Heart right ventricle (tissue), 16 donors: ENCODE data around the gene ANKRD13D. TPM values are rescaled to one million over a fixed set of nuclear protein-coding genes. Genes with fewer than 3 reads are reported as not detected.
A peak's percentile ranks its signal among the peaks of the same experiment; 100 is the strongest.

Experiments used
- ATAC-seq, 8 donors: fragments of 200-7000 bp; cut with Tn5 transposase; one replicate each; pipeline ENCODE4 v1.9.1; 2020; ENCODE audit warnings: mild to moderate bottlenecking in 8 of 8, moderate library complexity in 8 of 8, moderate number of reproducible peaks in 1 of 8
- DNase-seq, 2 donors: peaks; one replicate each; pipeline ENCODE4 v3.0.0-alpha.2; 2020
- H3K27ac ChIP-seq, 10 donors: fragments of 200-600 bp; sonication (generic) in 2 of 10; one replicate each; pipeline versions ENCODE4 v1.5.0 to v1.8.0; 2020 to 2022; ENCODE audit warnings: mild to moderate bottlenecking in 3 of 10
- H3K27me3 ChIP-seq, 7 donors: fragments of 200-600 bp; one replicate each; pipeline ENCODE4 v1.8.0; 2021 to 2022; ENCODE audit warnings: mild to moderate bottlenecking in 2 of 7
- H3K36me3 ChIP-seq, 9 donors: fragments of 200-600 bp; sonication (generic) in 1 of 9; one replicate each; pipeline versions ENCODE4 v1.5.0 to v1.8.0; 2020 to 2022; ENCODE audit warnings: mild to moderate bottlenecking in 2 of 9
- H3K4me1 ChIP-seq, 9 donors: fragments of 200-600 bp; sonication (generic) in 1 of 9; one replicate each; pipeline versions ENCODE4 v1.5.0 to v1.8.0; 2020 to 2022; ENCODE audit warnings: mild to moderate bottlenecking in 4 of 9
- H3K4me3 ChIP-seq, 10 donors: fragments of 200-600 bp; sonication (generic) in 2 of 10; one replicate each; pipeline versions ENCODE4 v1.5.0 to v1.8.0; 2020 to 2022; ENCODE audit warnings: mild to moderate bottlenecking in 7 of 10, moderate library complexity in 2 of 10
- H3K9me3 ChIP-seq, 11 donors: fragments of 200-600 bp in 10 of 11; sonication (generic) in 2 of 11; one replicate each; pipeline versions ENCODE4 v1.5.0 to v1.8.0; 2013 to 2022; ENCODE audit warnings: mild to moderate bottlenecking in 2 of 11, control low read depth in 1 of 11, moderate library complexity in 1 of 11
- WGBS, 2 donors: extraction: QIAGEN DNeasy Blood & Tissue Kit; methylation state at CpG; one replicate each; pipeline ENCODE4 v1.1.7; 2013; ENCODE audit warnings: inconsistent platforms in 1 of 2; 5-methylcytosine and 5-hydroxymethylcytosine counted together
- intact Hi-C, 10 donors: fragments of 100-400 bp; cut with DNase I; formaldehyde crosslinking; loops; one replicate each; pipeline versions ENCODE4 v1.11.1 to v1.14.2; 2022
- polyA plus RNA-seq, 2 donors: library from polyadenylated mRNA; stranded (reverse); fragments of 200-250 nt; gene quantifications; one replicate each; pipeline ENCODE4 v1.2.3, GENCODE V29; 2013
- total RNA-seq, 10 donors: library from RNA; stranded (reverse); fragmentation: NEBNext Ultra II Directional in 3 of 10; extraction: Animal tissue kit (Norgen Biotek cat#: 25700) in 3 of 10; gene quantifications; one replicate each; pipeline versions ENCODE4 v1.2.1 to v1.2.4, GENCODE V29; 2021 to 2023
- TF ChIP-seq, protein P1 (sequence below), 9 donors: fragments of 200-600 bp; sonication (generic) in 2 of 9; IDR thresholded peaks; one replicate each; pipeline versions ENCODE4 v1.5.0 to v1.8.0; 2021 to 2022; ENCODE audit warnings: antibody characterized with exemption in 9 of 9, mild to moderate bottlenecking in 5 of 9, moderate library complexity in 1 of 9
- donor health status: Arrhythmogenic right ventricular cardiomyopathy.
- donor health status: ischemic (EF 13 %, LVEDD 7.1; RV severe dilation, severe dysfunction).
- donor health status: healthy with polysubstance abuse.
- donor health status: DM: no; HTN: yes; CAD: no.
- donor health status: DM: no; HTN: no; CAD: no.
- donor health status: ischemic (EF 25% LVEDD 6.9; RV normal size, moderate dysfunction).
- donor health status: ischemic (EF 25% LVEDD 5.7; RV mildly dilated, moderate dysfunction).
- donor health status: healthy.
- donor health status: DM: yes; HTN: yes; CAD: no.
- donor health status: Ischemic cardiomyopathy.
- donor health status: ischemic (EF 35%, LVEDD 5.7; RV mildly dilated, moderate dysfunction).
- donor health status: nonischemic (EF 11% LVEDD 7.7; RV severe dilation, severe dysfunction).
- donor health status: DM: yes; HTN: yes; CAD: no.
- donor health status: PGD.
- donor health status: ischemic (EF 29% LVEDD 5.4; RV normal size, mild dysfunction).
- donor health status: nonischemic (EF 23%, LVEDD 6.1; RV moderate dilation, normal function).

The ANKRD13D gene
- total and polyA plus RNA-seq, 12 donors, result 7.9 to 39.4 (median 13.3) TPM

DNA sequence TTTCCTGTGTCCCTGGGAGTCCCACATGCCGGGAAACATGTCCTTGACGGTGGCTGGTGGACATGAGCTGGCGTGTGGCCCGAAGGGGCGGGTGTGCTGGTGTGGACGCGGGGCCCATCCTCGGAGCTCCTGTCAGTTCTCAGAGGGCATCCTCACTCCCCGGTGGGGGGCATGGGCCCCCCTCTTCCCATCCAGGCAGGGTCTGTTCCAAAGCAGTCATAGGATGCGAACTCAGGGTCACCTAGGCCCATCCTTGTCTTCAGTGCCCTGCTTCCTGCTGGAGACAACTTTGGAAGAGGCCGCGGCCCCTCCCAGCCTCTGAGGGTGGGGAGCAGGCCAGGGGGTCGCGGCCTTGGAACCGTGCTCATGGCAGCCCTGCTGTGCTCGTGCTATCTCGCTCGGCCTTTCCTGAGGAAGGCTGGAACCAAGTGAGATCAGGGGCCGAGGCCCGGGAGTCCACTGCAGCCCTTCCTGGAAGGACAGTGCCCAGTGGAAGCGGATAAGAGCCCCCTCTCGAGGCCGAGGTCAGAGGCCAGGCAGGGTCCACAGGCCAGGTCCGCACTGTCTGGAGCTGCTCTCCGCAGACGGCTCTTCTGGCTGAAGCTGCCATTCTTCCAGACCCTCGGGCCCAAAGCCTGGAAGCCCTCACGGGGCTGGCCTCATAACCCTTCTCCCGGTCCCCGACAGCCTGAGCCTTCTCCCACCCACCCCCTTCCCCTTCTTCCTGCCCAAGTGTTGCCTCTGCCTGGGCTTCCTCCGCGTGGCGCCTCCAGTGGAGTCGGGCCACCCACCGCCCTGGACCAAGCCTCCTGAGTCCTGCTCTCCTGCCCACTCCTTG lies 14.1 kb upstream of the ANKRD13D start:
- no peaks in the 10 kb centered on the region for H3K9me3 ChIP-seq
- no peaks in the 10 kb centered on the region for H3K27me3 ChIP-seq
- DNase-seq, result peak; percentile 70 to 74
- intact Hi-C loops, result loop anchor here in 1 of 10 donors (5.0 kb wide), 1 partner anchor 107 kb away; no protein-coding TSS in a partner anchor
- WGBS, 2 donors, result 31 to 32% methylated on average over 35 of the region's 35 CpGs
- peak overlapping the region in 5 of 10 donors; percentile 7 to 37 (median 21) for H3K4me3 ChIP-seq
- peak overlapping the region; percentile 67 to 98 (median 90) for H3K27ac ChIP-seq
- TF ChIP-seq, protein P1, sequence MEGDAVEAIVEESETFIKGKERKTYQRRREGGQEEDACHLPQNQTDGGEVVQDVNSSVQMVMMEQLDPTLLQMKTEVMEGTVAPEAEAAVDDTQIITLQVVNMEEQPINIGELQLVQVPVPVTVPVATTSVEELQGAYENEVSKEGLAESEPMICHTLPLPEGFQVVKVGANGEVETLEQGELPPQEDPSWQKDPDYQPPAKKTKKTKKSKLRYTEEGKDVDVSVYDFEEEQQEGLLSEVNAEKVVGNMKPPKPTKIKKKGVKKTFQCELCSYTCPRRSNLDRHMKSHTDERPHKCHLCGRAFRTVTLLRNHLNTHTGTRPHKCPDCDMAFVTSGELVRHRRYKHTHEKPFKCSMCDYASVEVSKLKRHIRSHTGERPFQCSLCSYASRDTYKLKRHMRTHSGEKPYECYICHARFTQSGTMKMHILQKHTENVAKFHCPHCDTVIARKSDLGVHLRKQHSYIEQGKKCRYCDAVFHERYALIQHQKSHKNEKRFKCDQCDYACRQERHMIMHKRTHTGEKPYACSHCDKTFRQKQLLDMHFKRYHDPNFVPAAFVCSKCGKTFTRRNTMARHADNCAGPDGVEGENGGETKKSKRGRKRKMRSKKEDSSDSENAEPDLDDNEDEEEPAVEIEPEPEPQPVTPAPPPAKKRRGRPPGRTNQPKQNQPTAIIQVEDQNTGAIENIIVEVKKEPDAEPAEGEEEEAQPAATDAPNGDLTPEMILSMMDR (IDR thresholded peaks at IDR 0.05), result no peak
- H3K36me3 ChIP-seq, result peaks cover 0 to 57% (median 9%) of the 10 kb centered on the region in 9 donors
- H3K4me1 ChIP-seq, result peaks cover 63 to 100% (median 96%) of the 10 kb centered on the region in 9 donors
- peak in 7 of 8 donors; percentile 1 to 16 (median 13) for ATAC-seq

GRCh38 chr11:67275606-67276409 lies 13.3 kb upstream of the ANKRD13D start:
- Histone ChIP-seq H3K4me3 (peak overlapping the region in 2 of 10 donors; percentile 25 to 37), H3K4me1 (peaks cover 60 to 100% (median 89%) of the 10 kb centered on the region in 9 donors)
- peak in 1 of 2 donors; percentile 11 for DNase-seq

GRCh38 chr11:67276781-67277230 lies 12.3 kb upstream of the ANKRD13D start:
- TF ChIP-seq, protein P1 (IDR thresholded peaks at IDR 0.05), result peak in 5 of 9 donors; percentile 30 to 51 (median 41)
- H3K27ac ChIP-seq, result peak overlapping the region; percentile 65 to 98 (median 90)
- H3K27me3 ChIP-seq, result no peaks in the 10 kb centered on the region
- intact Hi-C loops, result no loop called here
- 32 to 35% methylated on average over 16 of the region's 16 CpGs for whole genome bisulfite sequencing, 2 donors
- H3K4me1 ChIP-seq, result peaks cover 53 to 100% (median 79%) of the 10 kb centered on the region in 9 donors
- peak; percentile 8 to 60 (median 39) for ATAC-seq
- DNase-seq, result peak in 1 of 2 donors; percentile 61
- H3K4me3 ChIP-seq, result peak overlapping the region in 9 of 10 donors; percentile 16 to 52 (median 42)
- no peaks in the 10 kb centered on the region for H3K9me3 ChIP-seq
- peaks cover 5 to 67% (median 25%) of the 10 kb centered on the region in 9 donors for H3K36me3 ChIP-seq

More at GRCh38 chr11:67275606-67276409, 13.3 kb upstream of the ANKRD13D start:
- peak overlapping the region; percentile 30 to 98 (median 90) for H3K27ac ChIP-seq
- peaks cover 0 to 62% (median 16%) of the 10 kb centered on the region in 9 donors for H3K36me3 ChIP-seq
- H3K9me3 ChIP-seq, result no peaks in the 10 kb centered on the region
- TF ChIP-seq, protein P1 (IDR thresholded peaks at IDR 0.05), result no peak
- H3K27me3 ChIP-seq, result no peaks in the 10 kb centered on the region
- intact Hi-C loops, result no loop called here
- ATAC-seq, result no peak
- 80 to 88% methylated on average over 17 of the region's 17 CpGs for WGBS, 2 donors
